Hindlimb muscle (tissue), 1 donor: Measurements from ENCODE around the gene KRT16. TPM values are rescaled to one million over a fixed set of nuclear protein-coding genes. Genes with fewer than 3 reads are reported as not detected.
"Not testable (repeated sequence)": the region's sequence is repeated elsewhere in the genome, so short reads cannot be mapped to it uniquely, and the experiment has no call there.

Experiments
- DNase-seq: peaks from one replicate; pipeline ENCODE4 v3.0.0-alpha.2; 2013
- polyA plus RNA-seq: library from polyadenylated mRNA; unstranded; fragments of 120-200 nt; gene quantifications from one replicate; pipeline ENCODE4 v1.2.1, GENCODE V29; 2013; ENCODE audit not compliant: insufficient read length

KRT16 gene
- polyA plus RNA-seq, 1 donor = 0.23 TPM

- no peak for DNase-seq
Measured at GRCh38 chr17:41627316-41628072, 14.9 kb upstream of the KRT16 start.

GRCh38 chr17:41626914-41627295, 14.3 kb upstream of the KRT16 start:
- not testable (repeated sequence) for DNase-seq

- not testable (repeated sequence) for DNase-seq
Measured at GRCh38 chr17:41626028-41626913, 13.7 kb upstream of the KRT16 start.

DNA sequence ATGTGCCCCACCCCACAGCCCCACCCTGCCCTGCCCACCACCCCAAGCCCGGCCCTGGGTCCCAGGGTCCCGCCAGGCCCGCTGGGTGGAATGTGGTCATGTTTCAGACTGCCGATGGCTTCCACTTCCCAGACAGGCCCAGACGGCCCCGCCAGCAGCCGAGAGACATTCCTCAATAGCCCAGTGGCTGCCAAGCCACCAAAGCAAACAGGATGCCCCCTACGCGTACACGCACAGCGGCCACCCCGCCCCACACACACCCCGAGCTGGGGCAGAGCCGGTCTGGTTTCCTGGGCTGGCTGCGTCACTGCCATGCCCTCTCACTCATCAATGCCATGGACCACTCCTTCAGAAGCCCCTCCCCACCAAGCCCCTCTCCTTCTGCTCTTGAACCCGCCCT, 13.0 kb upstream of the KRT16 start:
- DNase-seq = no peak

- no peak for DNase-seq
Measured at GRCh38 chr17:41624208-41625101, 11.9 kb upstream of the KRT16 start, which contains the start of gene KRT17. Gene KRT17, minus strand, starts transcription at chr17:41624575. Its CDS starts 66 bp downstream, at chr17:41624509.

GRCh38 chr17:41623184-41623861, 10.8 kb upstream of the KRT16 start:
- DNase-seq = not testable (repeated sequence)

- DNase-seq = not testable (repeated sequence)
Measured at GRCh38 chr17:41622340-41623183, 10.0 kb upstream of the KRT16 start.

GRCh38 chr17:41621916-41622315, 9.3 kb upstream of the KRT16 start:
- DNase-seq = no peak

GRCh38 chr17:41621435-41621817, 8.9 kb upstream of the KRT16 start:
- DNase-seq = not testable (repeated sequence)

DNA sequence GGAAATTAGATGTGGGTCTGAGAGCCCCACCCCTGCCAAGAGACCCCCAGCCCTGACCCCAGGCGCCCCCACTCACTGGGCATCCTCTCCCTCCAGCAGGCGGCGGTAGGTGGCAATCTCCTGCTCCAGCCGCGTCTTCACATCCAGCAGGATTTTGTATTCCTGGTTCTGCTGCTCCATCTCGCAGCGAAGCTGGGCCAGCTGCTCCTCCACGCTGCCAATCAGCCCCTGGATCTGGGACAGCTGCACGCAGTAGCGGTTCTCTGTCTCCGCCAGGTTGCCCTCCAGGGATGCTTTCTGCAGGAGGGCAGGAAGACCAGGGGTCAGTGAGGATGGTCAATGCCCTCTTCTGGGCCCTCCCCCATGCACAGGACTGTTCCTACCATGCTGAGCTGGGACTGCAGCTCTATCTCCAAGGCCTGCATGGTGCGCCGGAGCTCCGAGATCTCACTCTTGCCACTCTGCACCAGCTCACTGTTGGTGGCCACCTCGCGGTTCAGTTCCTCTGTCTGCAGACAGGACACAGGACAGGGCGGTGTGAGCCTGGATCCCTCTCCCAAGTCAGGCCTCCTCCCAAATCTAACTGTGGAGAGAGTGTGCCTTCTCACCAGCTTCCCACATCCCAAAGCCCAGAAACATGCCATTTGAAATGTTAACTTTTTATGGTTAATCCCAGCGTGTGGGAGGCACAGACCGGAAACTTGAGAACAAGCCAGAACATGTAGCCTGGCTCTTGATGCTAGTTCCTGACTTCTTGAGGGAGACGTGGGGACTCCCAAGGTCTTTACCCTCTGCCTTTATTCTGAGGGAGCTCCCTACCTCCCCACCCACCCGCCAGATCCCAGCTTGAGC, 8.2 kb upstream of the KRT16 start:
- no peak for DNase-seq

DNA sequence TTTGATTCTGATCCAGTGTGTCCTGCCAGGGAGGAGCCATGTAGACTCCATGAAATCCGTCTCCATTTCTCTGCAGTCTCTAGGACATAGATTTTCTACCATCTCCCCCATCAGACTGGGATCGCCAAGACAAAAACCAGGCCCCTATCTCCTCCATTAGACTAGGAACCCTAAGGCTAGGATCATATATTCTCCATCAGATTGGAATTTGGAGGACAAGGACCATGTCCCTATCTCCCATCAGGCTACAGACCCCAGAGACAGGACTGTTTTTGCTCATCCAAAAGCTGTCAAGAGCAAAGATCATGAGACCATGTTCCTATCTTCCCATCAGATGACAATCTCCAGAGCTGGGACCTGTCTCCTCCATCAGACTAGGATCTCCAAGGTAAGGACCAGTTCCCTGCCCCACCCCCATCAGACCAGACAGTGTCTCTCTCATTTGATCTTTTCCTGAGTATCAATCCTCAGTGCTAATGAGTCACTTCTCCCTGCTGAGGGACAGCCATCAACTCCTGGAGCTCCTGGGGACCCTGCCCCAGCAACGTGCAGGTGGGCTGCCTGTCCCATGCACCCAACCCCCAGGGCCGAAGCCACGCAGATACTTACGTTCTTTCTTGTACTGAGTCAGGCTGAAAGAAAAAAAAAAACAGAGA, 7.5 kb upstream of the KRT16 start:
- DNase-seq = not testable (repeated sequence)

- no peak for DNase-seq
Measured at GRCh38 chr17:41619036-41619926, 6.7 kb upstream of the KRT16 start.

- no peak for DNase-seq
Measured at GRCh38 chr17:41618341-41619035, 5.9 kb upstream of the KRT16 start.

DNA sequence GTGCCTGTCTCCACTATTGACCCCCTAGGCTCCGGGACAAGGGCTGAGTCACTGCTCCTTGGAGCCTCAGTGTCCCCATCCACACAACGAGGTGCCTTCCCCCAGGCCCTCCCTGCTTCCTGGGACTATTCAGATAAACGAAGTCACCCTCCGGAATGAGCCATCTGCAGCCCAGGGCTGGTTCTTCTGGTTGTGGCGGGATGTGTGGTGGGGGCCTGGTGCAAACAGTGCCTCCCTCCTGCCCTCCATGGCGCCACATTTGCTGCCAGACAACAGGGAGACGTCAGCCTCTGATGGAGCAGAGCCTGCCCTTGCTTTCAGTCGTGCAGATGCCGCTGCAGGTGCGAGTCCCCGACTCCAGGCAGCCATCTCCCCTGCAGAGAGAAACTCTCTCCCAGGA, 5.1 kb upstream of the KRT16 start:
- DNase-seq = no peak

DNA sequence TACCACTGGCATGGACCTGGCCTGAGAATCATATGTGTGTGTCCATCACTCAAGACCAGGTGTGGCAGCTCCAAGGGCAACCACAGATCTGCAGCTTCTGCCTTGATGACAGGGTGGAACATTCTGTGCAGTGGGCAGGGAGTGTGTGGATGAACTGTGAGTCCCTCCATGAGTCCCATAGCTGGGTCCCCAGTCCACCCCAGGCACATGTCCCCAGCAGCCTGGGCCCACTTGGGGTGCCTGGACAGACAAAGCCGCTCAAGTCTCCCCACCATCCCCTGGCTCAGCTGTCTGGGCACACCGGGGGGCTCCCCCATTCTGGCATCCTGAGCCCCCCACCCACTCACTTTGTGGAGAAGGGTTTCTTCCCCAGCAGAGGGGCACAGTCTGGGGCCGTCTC, 4.6 kb upstream of the KRT16 start:
- no peak for DNase-seq

GRCh38 chr17:41616486-41616885, 3.9 kb upstream of the KRT16 start:
- not testable (repeated sequence) for DNase-seq

GRCh38 chr17:41615454-41615853, 2.9 kb upstream of the KRT16 start:
- no peak for DNase-seq

DNA sequence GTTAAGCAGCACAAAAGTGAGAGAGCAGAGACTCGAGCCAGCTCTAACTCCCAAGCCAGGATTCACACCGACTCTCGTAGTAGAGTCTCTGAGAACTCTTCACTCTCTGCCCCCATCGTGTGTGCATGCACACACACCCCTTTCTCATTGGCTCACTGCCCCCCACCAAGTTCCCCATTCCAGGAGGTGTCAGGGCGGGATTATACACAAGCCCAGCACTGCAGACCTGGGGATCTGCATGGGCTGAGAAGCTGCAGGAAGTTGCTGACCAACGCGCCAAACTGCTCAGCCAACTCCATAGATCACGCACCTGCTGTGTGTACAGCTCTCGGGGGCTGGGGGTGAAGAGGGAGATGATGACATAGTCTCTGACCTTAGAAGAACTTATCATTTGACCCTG, 2.2 kb upstream of the KRT16 start:
- not testable (repeated sequence) for DNase-seq
